DND-41 (cell line): Measurements from ENCODE around the gene DOK6.

Experiments
- ATAC-seq: fragments of 200-7000 bp; cut with Tn5 transposase; 3 replicates; pipeline ENCODE4 v1.9.1; 2021; ENCODE audit warnings: low read depth; ENCODE audit not compliant: insufficient read depth
- DNase-seq: peaks from one replicate; pipeline ENCODE4 v3.0.0-alpha.2; 2020
- H2AFZ ChIP-seq: 2 replicates; pipeline ENCODE4 v1.6.0; 2012; ENCODE audit warnings: low read depth, low read length
- H3K27ac ChIP-seq: 2 replicates; pipeline ENCODE4 v1.5.1; 2012; ENCODE audit warnings: low read length, inconsistent platforms
- H3K27me3 ChIP-seq: fragments of 200-600 bp; sonication (generic); 2 replicates; pipeline ENCODE4 v1.6.0; 2012; ENCODE audit warnings: low read length, mild to moderate bottlenecking, inconsistent platforms; ENCODE audit not compliant: insufficient read depth, poor library complexity
- H3K36me3 ChIP-seq: 2 replicates; pipeline ENCODE4 v1.5.1; 2012; ENCODE audit warnings: low read length, inconsistent platforms; ENCODE audit not compliant: insufficient read depth
- H3K4me1 ChIP-seq: 2 replicates; pipeline ENCODE4 v1.5.1; 2012; ENCODE audit warnings: mild to moderate bottlenecking, low read length; ENCODE audit not compliant: insufficient read depth
- H3K4me2 ChIP-seq: 2 replicates; pipeline ENCODE4 v1.6.0; 2012; ENCODE audit warnings: mild to moderate bottlenecking, moderate library complexity, low read length, inconsistent platforms; ENCODE audit not compliant: insufficient read depth
- H3K4me3 ChIP-seq, 2 experiments: fragments of 200-600 bp in 1 of 2; shearing (Covaris generic) in 1 of 2; 2 replicates each; pipeline ENCODE4 v1.5.1; 2012 to 2016; ENCODE audit warnings: inconsistent platforms in 2 of 2, low read length in 2 of 2, mild to moderate bottlenecking in 2 of 2, low read depth in 1 of 2, moderate library complexity in 1 of 2
- H3K79me2 ChIP-seq: 2 replicates; pipeline ENCODE4 v1.6.0; 2012; ENCODE audit warnings: low read length, inconsistent platforms; ENCODE audit not compliant: insufficient read depth
- H3K9ac ChIP-seq: 2 replicates; pipeline ENCODE4 v1.6.0; 2012; ENCODE audit warnings: low read depth, mild to moderate bottlenecking, inconsistent platforms, low read length, moderate library complexity
- H3K9me3 ChIP-seq: 2 replicates; pipeline ENCODE4 v1.5.1; 2012; ENCODE audit warnings: low read length, moderate library complexity, mild to moderate bottlenecking, inconsistent platforms; ENCODE audit not compliant: insufficient read depth, severe bottlenecking
- H4K20me1 ChIP-seq: 2 replicates; pipeline ENCODE4 v1.6.0; 2012; ENCODE audit warnings: low read length; ENCODE audit not compliant: insufficient read depth
- CTCF ChIP-seq: IDR thresholded peaks from 2 replicates; pipeline ENCODE4 v1.5.1; 2012; ENCODE audit warnings: borderline replicate concordance, low read length, moderate library complexity, mild to moderate bottlenecking; ENCODE audit not compliant: poor library complexity, severe bottlenecking; ENCODE audit errors: extremely low read depth
- EZH2 ChIP-seq: IDR thresholded peaks from 3 replicates; pipeline ENCODE4 v1.6.1; 2012; ENCODE audit warnings: borderline replicate concordance, low read depth, mild to moderate bottlenecking, moderate library complexity, low read length, inconsistent platforms; ENCODE audit not compliant: severe bottlenecking

Gene DOK6

GRCh38 chr18:69569133-69569532 lies 168.4 kb downstream of the DOK6 start:
- no peak for DNase-seq
- H3K4me2 ChIP-seq = no peak overlapping the region
- no peak overlapping the region for H3K27ac ChIP-seq
- H3K36me3 ChIP-seq = no peaks in the 10 kb centered on the region
- TF ChIP-seq CTCF = no peak
- TF ChIP-seq EZH2 = no peak
- H3K4me1 ChIP-seq = no peaks in the 10 kb centered on the region
- H3K79me2 ChIP-seq = no peaks in the 10 kb centered on the region
- H3K27me3 ChIP-seq = no peaks in the 10 kb centered on the region
- no peaks in the 10 kb centered on the region for H4K20me1 ChIP-seq
- H3K4me3 ChIP-seq = no peak overlapping the region
- peaks cover 14% of the 10 kb centered on the region for H3K9me3 ChIP-seq
- no peak for ATAC-seq
- no peak overlapping the region for H2AFZ ChIP-seq
- H3K9ac ChIP-seq = no peak overlapping the region

- DNase-seq = no peak
- Histone ChIP-seq H2AFZ (no peak overlapping the region), H3K4me1 (no peaks in the 10 kb centered on the region), H3K4me2 (no peak overlapping the region), H3K36me3 (no peaks in the 10 kb centered on the region), H3K9ac (no peak overlapping the region), H4K20me1 (no peaks in the 10 kb centered on the region), H3K79me2 (no peaks in the 10 kb centered on the region), H3K27ac (no peak overlapping the region), H3K27me3 (no peaks in the 10 kb centered on the region), H3K4me3 (no peak overlapping the region), H3K9me3 (no peaks in the 10 kb centered on the region)
- TF ChIP-seq CTCF (no peak), EZH2 (no peak)
- no peak for ATAC-seq
Measured at GRCh38 chr18:69574401-69574800, 173.7 kb downstream of the DOK6 start.

- H3K4me1 ChIP-seq = peaks cover 8% of the 10 kb centered on the region
- peak overlapping the region; percentile 39; the same call in 1 of the 2 replicates for H3K4me2 ChIP-seq
- H3K27me3 ChIP-seq = no peaks in the 10 kb centered on the region
- peak overlapping the region; percentile 52; the same call in 1 of the 2 replicates for H3K27ac ChIP-seq
- TF ChIP-seq EZH2 = no peak
- TF ChIP-seq CTCF = no peak
- H3K79me2 ChIP-seq = no peaks in the 10 kb centered on the region
- no peak overlapping the region; a peak in 1 of 4 replicates for H3K4me3 ChIP-seq
- no peaks in the 10 kb centered on the region for H3K36me3 ChIP-seq
- no peak overlapping the region for H3K9ac ChIP-seq
- DNase-seq (no peak), ATAC-seq (no peak)
- H3K9me3 ChIP-seq = no peaks in the 10 kb centered on the region
- no peaks in the 10 kb centered on the region for H4K20me1 ChIP-seq
- peak overlapping the region; percentile 72 for H2AFZ ChIP-seq
Measured at GRCh38 chr18:69580107-69580506, 179.4 kb downstream of the DOK6 start.

GRCh38 chr18:69584429-69584828 lies 183.7 kb downstream of the DOK6 start:
- no peaks in the 10 kb centered on the region for H3K36me3 ChIP-seq
- no peak overlapping the region for H3K9ac ChIP-seq
- no peak overlapping the region for H3K4me3 ChIP-seq
- ATAC-seq = no peak
- H3K27ac ChIP-seq = no peak overlapping the region
- H2AFZ ChIP-seq = no peak overlapping the region
- TF ChIP-seq EZH2 (no peak), CTCF (no peak)
- H3K27me3 ChIP-seq = no peaks in the 10 kb centered on the region
- DNase-seq = no peak
- H4K20me1 ChIP-seq = no peaks in the 10 kb centered on the region
- no peak overlapping the region for H3K4me2 ChIP-seq
- no peaks in the 10 kb centered on the region for H3K9me3 ChIP-seq
- H3K79me2 ChIP-seq = no peaks in the 10 kb centered on the region
- peaks cover 8% of the 10 kb centered on the region for H3K4me1 ChIP-seq
